ENCODE measurements around the gene SDHC. TPM values are rescaled to one million over a fixed set of nuclear protein-coding genes. Genes with fewer than 3 reads are reported as not detected.
"Not testable (repeated sequence)": the region's sequence is repeated elsewhere in the genome, so short reads cannot be mapped to it uniquely, and the experiment has no call there.

SDHC gene
- total RNA-seq, 1 experiment from 2014 or later: 386 TPM

DNA sequence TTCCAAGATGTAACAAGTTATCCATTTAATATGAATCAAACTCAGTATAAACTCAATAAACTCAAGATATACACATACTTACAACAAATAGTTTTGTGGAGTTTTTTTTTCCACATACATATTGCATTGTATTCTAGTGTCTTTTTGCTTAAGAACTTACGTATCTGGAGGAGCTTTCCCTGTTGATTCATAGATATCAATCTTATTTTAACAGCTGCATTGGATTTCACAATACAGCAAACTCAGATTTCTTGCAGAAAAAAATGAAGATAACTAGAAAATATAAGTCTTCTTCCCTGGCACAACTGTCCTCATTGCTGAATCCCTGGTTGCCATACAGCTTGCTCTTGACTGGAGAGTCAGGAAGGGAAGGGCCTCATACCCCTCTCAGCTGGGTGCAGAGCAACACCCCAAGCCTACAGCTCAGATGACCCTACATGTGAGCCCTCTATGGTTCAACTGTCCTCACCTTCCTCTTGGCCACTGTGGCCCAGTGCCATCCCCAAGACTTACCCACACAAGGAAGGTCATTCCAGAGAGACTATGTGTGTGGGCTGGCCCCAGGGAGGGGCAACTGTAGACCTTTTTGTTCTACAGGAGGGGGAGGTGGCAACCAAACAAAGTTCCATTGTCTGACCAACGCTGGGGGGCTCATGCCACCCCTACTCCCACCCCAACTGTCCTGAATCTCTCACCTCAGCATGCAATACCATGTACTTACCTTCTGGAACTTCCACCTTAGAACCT, 6.1 kb upstream of the SDHC start:
- DNase-seq (ENCODE audit: low spot score): no peak
- in situ Hi-C loops (cut with HindIII; ENCODE audit: low sequenced_read_pairs): no loop called here

DNA sequence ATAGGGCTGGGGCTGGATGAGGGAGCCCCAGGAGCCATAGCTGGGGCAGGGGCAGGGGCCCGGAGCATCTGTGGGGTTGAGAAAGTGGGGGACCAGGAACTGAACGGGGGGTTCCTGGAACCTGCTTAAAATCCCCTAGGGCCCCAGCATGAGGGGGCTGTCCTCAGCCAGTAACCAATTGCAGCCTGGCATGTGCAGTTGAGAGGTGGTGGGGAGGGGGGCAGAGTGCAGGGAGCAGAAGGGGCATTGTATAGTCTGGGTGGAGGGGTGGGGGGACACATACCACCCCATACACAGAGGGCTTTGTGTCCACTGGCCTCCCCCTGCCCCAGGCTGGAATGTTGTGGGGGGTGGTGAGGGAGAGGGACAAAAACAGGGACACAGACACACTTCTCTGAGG, 4.3 kb upstream of the SDHC start, which contains the start of gene MPZ:
TSS of gene MPZ (minus strand) at position 101 of the 400 bp plus-strand sequence. CDS start at position 38, 63 bp downstream.
- DNase-seq (ENCODE audit: low spot score): no peak
- in situ Hi-C loops (cut with HindIII; ENCODE audit: low sequenced_read_pairs): no loop called here

DNA sequence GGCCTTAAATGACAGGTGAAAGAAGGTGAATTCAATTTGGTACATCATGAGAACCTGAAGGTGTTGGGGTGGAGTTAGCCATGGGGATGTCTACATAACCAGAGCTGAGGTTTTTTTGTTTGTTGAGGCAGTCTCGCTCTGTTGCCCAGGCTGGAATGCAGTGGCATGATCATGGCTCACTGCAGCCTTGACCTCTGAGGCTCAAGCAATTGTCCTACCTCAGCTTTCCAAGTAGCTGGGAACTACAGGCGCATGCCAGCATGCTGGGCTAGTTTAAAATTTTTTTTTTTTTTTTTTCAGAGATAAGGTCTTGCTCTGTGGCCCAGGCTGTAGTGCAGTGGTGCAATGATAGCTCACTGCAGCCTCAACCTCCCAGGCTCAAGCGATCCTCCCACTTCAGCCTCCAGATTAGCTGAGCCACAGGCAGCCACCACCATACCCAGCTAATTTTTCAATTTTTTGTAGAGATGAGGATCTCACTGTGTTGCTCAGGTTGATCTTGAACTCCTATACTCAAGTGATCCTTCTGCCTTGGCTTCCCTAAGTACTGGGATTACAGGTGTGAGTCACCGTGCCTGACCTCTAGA, 2.5 kb upstream of the SDHC start:
- in situ Hi-C loops (cut with HindIII; ENCODE audit: low sequenced_read_pairs): no loop called here
- no peak for DNase-seq (ENCODE audit: low spot score)

DNA sequence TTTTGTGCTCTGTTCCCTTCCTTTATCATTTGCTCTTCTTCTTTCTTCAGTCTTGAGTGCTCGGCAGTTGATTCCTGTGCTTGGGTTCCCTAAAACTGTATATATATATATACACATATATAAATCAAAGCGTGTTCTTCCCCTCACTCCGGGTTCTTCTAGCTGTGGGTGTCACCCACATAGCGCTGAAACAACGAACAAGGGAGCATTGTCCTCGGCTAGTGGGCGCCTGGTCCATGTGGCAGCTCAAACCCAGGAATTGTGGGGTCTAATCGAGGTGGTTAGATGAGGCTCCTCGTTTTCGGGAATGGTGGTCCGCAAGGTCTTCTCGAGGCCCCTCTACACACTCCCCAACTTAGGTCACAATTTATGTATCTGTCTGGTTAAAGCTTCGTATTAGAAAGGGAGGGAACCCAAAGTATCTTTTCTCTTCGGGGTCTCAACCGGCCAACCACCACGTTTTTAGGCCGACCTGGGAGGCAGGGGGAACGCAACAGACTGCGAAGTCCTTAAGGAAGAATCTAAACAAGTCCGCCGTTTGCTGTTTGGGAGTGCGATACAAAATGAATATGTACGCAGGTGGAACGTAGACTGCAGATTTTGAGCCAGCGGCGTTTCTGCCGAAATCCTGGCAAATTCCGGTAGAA, 504 bp upstream of the SDHC start:
- in situ Hi-C loops (cut with HindIII; ENCODE audit: low sequenced_read_pairs): no loop called here
- peak; percentile 4 for DNase-seq (ENCODE audit: low spot score)

DNA sequence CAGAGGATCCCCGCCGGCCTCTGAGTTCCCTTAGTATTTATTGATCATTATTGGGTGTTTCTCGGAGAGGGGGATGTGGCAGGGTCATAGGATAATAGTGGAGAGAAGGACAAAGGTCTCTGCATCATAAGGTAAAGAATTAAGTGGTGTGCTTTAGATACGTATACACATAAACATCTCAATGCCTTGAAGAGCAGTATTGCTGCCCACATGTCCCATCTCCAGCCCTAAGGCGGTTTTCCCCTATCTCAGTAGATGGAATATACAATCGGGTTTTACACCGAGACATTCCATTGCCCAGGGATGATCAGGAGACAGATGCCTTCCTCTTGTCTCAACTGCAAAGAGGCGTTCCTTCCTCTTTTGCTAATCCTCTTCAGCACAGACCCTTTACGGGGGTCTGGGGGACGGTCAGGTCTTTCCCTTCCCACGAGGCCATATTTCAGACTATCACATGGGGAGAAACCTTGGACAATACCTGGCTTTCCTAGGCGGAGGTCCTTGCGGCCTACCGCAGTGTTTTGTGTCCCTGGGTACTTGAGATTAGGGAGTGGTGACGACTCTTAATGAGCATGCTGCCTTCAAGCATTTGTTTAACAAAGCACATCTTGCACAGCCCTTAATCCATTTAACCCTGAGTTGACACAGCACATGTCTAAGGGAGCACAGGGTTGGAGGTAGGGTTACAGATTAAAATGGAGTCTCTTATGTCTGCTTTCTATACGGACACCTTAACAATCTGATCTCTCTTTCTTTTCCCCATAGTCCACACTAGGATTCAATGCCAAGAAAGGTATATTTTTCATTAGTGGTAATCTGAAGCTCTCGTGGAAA, 1.9 kb downstream of the SDHC start:
- DNase-seq (ENCODE audit: low spot score); in situ Hi-C loops (cut with HindIII; ENCODE audit: low sequenced_read_pairs): not testable (repeated sequence)

DNA sequence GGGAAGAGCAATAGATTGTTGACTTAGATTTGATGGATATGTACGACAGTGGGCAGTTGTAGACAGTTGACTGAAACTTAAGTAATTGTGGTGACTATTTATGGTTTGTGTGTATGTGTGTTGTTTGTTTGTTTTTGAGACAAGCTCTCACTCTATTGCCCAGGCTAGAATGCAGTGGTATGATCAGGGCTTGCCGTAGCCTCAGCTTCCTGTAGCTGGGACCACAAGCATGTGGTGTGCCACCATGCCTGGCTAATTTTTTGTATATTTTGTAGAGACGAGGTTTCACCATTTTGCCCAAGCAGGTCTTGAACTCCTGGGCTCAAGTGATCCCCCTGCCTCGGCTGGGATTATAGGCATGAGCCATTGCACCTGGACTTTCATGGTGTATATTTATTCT, 9.8 kb downstream of the SDHC start:
- in situ Hi-C loops (cut with HindIII; ENCODE audit: low sequenced_read_pairs): no loop called here
- DNase-seq (ENCODE audit: low spot score): no peak

DNA sequence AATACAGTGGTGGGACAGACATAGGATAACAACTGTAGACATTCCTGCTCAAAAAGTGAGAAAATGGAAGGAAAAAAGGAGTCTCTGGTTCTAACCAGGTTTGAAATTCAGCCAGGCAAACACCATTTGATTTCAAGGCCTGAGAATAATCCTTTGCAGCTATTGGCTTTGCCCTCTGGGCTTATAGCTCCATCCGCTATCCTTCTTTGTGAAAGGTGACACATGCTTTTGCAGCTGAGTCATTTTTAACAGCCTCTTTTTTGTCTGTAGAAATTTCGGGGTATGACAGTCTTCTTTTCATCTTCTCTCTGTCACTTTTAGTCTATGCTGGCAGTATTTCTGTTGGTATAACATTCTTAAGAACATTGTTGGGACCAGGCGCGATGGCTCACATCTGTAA, 16.2 kb downstream of the SDHC start:
- in situ Hi-C loops (cut with HindIII; ENCODE audit: low sequenced_read_pairs): no loop called here
- no peak for DNase-seq (ENCODE audit: low spot score)

DNA sequence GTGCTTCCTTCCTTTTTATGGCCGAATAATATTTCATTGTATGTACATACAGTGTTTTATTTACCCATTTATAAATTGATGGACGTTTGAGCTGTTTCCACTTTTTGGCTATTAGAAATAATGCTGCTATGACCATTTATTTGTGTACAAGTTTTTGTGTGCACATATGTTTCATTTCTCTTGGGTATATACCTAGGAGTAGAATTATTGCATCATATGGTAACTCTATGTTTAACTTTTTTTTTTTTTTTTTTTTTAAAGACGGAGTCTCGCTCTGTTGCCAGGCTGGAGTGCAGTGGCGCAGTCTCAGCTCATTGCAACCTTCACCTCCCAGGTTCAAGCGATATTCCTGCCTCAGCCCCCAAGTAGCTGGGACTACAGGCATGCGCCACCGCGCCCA, 19.0 kb downstream of the SDHC start:
- no peak for DNase-seq (ENCODE audit: low spot score)
- in situ Hi-C loops (cut with HindIII; ENCODE audit: low sequenced_read_pairs): no loop called here

DNA sequence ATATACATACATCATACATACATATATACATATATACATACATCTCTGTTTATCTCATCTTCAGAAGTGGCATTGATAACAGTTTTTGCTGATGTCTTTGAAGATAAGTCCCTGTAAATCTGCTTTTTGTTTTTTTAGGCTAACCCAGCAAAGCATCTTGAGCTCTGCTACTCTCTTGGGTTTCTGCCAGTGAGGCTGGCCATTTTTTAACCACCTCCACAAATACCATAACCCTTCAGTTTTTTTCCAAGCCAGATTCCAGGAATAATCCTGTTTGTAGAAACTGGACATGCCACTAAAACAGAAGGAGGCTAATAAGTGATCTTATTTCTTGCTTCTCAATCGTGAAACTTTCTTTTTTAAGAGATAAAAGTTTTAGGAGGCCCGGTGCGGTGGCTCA, 21.6 kb downstream of the SDHC start:
- in situ Hi-C loops (cut with HindIII; ENCODE audit: low sequenced_read_pairs): no loop called here
- no peak for DNase-seq (ENCODE audit: low spot score)

DNA sequence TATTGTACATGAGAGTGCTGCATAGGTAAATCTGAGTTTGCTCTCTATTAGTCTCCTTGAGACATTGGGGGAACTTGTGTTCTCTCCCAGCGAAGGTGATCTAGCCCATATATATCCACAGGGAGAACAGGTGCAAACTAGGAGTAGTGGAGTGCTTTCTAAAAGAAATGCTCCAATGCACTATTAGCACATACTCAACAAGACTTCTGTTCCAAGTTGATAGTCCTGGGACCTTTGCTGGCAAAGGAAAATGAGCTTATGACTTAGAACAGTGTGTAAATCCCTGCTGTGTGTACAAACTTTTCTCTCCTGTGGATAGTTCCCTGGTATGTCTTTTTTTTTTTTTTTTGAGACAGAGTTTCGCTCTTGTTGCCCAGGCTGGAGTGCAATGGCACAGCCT, 28.0 kb downstream of the SDHC start:
- no peak for DNase-seq (ENCODE audit: low spot score)
- in situ Hi-C loops (cut with HindIII; ENCODE audit: low sequenced_read_pairs): no loop called here

DNA sequence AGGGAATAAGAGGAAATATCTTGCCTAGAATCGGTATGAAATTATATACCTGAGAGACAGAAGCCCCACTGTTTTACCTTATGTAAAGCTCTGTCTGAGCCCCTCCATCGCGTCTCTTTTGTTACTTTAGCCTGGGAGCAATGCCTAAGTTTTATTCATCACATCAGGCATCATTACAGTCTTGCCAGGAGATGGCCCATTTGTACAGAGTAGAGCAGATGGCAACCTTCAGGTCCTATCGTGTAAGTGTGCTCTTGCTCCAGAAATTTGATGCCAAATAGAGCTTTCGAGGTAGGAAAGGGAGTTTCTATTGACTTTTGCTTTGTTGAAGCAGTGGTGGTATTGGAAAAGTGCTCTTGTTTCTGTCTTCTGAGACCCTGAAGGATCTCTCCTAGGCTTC, 28.6 kb downstream of the SDHC start:
- in situ Hi-C loops (cut with HindIII; ENCODE audit: low sequenced_read_pairs): no loop called here
- DNase-seq (ENCODE audit: low spot score): peak; percentile 76

DNA sequence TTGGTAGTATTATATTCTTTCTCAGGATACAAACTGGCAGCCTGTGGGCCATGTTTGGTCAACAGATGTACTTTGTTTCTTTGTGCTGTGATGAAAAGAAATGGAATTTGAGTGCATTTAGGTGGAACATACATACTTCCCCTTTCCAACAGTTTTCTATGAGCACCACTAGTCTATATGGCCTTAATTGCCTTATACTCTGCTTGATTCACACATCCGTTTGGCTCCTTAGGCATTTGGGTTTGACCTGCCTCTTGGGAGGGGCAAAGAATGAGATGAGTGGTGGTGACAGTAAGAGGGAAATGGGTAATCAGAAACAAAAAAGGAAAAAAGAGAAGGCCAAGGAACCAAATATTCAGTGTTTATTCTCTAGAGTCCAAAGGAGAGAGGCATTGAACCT, 36.5 kb downstream of the SDHC start:
- in situ Hi-C loops (cut with HindIII; ENCODE audit: low sequenced_read_pairs): no loop called here
- no peak for DNase-seq (ENCODE audit: low spot score)

DNA sequence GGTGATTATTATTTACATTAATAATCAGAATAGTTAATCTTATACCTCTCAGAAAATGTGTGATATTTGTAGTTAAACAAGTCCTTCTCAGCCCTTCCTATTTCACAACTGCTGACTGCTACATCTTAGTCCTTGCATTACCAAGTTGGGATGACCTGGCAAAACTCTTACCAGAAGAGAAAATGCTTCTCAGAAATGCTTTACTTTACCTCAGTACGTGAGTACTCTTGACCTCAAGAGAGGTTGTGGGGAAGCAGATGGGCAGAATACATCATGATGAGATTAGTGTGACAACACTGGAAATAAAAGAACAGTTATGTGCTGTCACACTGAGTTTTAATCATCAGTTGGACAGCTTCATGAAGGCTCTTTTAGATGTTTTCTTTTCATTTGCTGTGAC, 37.3 kb downstream of the SDHC start:
- no peak for DNase-seq (ENCODE audit: low spot score)
- in situ Hi-C loops (cut with HindIII; ENCODE audit: low sequenced_read_pairs): no loop called here

DNA sequence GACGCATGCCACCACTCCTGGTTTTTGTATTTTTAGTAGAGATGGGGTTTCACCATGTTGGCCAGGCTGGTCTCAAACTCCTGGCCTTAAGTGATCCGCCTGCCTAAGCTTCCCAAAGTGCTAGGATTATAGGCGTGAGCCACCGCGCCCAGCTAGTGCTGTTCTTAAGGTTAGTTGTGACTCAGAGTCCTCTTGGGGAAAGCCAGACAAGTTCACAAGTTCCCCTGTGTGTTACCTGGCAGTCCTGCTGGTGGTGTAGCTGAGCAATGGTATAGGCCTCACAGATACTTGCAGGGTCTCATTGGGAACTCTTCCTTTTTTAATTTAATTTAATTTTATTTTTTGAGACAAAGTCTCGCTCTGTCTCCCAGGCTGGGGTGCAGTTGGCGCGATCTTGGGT, 42.9 kb downstream of the SDHC start:
- DNase-seq (ENCODE audit: low spot score): no peak
- in situ Hi-C loops (cut with HindIII; ENCODE audit: low sequenced_read_pairs): no loop called here

DNA sequence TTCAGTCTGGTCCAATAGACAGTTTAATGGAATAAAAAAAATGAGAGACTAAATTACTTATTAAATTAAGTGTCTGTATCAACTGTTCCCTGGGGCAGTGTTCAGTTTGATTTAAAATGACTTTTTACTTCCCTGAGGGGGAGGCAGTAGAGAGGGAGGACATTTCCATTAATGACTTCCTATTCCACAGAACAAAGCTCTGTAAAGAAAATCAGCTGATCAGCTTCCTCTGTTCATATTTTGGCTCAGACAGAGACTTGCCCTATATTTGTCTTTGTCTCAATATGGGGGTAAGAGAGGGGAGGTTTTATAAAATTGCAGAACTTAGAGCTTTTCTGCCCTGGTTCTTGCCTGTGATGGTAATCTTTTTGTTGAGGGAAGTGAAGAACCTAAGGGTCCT, 45.1 kb downstream of the SDHC start:
- in situ Hi-C loops (cut with HindIII; ENCODE audit: low sequenced_read_pairs): no loop called here
- DNase-seq (ENCODE audit: low spot score): no peak

DNA sequence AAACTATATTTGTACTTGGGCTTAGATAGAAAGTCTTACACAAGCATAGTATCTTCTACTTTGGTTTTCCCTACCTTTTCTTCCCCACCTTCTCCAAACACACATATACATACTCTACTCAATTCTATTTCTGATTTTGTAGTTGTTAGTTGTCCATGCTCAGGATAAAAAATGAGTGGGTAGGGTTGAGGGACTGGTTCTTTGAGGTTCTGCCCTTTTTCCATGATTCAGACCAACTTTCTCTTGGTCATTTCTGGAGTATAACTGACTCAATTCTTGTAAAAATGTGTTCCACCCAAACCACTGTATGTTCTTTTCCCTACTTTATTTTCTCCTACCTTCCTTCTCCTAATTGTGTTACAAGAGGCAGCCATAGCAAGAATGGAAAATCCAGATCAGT, 50.2 kb downstream of the SDHC start:
- DNase-seq (ENCODE audit: low spot score): no peak
- in situ Hi-C loops (cut with HindIII; ENCODE audit: low sequenced_read_pairs): no loop called here

DNA sequence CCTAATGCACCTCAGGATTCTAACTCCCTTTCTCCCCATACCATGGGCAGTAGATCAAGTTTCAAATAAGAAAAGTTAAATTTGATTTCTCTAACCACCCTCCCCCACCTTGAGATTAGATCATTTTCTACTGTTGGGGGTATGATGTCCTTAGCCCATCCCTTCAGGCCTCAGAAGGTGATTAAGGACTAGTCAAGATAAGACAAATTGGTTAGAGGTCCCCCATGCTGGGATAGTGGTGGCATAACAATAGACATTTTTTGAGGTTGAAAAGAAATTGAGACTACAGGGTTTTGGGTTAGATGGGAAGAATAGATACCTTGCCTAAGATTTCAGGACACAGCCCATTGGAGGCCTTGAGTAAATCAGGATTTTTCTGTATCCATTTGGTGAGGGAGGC, 51.0 kb downstream of the SDHC start:
- in situ Hi-C loops (cut with HindIII; ENCODE audit: low sequenced_read_pairs): no loop called here

DNA sequence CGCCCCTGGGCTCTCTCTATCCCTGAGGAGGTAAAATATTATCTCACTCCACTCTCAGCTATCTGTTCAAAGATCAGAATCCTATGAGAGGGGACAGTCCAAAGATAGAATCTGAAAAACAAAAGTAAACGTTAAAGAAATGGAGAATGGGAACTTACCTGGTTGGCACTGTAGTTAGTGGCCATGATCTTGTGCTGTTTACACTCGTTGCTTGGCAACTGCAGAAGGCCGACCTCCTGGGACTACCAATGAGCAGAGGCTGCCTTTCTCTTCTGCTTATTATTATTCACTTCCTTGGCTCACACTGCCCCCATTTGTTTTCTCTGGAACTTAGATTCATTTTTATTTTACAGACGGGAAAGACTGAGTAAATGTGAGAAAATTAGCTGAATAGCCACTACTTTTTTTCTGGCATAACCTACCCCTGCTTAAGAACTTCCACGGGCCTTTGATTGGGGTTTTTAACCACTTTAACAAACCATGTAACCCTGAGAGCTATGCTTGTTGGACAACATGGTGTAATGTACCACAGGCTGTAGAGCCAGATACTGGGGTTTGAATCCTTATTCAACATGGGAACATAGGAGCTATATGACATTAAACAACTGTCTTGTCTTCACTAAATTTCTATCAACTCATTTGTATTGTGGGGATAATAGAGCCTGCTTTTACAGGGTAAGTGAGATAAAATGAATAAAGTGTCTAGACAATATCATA, 53.7 kb downstream of the SDHC start, which contains the start of gene CFAP126:
TSS of gene CFAP126 (minus strand) at position 193 of the 717 bp plus-strand sequence. CDS start at position 185, 8 bp downstream.
- in situ Hi-C loops (cut with HindIII; ENCODE audit: low sequenced_read_pairs): no loop called here
- DNase-seq (ENCODE audit: low spot score): peak; percentile 51

More for the DNA sequence above, 51.0 kb downstream of the SDHC start:
- no peak for DNase-seq (ENCODE audit: low spot score)

DNA sequence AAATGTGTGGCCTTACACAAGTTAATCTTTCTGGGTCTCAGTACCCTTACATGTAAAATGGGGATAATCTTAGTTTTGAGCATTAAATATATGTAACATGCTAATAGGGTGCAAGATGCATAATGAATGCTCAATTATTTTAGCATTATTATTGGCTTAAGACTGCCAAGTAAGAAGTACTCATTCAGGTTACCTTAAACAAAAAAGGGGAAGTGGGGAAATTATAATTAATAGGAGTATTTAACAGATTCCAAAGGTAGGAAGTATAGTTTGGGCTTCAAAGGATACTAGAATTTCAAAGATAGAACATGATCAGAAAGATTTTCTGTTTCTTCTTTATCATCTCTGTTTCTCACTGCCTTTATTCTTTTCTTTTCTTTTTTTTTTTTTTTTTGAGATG, 59.3 kb downstream of the SDHC start:
- no peak for DNase-seq (ENCODE audit: low spot score)
- in situ Hi-C loops (cut with HindIII; ENCODE audit: low sequenced_read_pairs): no loop called here
